GM21717 (cell line): ENCODE results near the gene NEU1.
"Not testable (repeated sequence)": the region's sequence is repeated elsewhere in the genome, so short reads cannot be mapped to it uniquely, and the experiment has no call there.

Source experiments
- ATAC-seq: cut with Tn5 transposase; IDR thresholded peaks from one replicate; pipeline ENCODE4 v1.9.1; 2021; ENCODE audit warnings: mild to moderate bottlenecking, moderate library complexity; ENCODE audit not compliant: unreplicated experiment

The NEU1 gene

DNA sequence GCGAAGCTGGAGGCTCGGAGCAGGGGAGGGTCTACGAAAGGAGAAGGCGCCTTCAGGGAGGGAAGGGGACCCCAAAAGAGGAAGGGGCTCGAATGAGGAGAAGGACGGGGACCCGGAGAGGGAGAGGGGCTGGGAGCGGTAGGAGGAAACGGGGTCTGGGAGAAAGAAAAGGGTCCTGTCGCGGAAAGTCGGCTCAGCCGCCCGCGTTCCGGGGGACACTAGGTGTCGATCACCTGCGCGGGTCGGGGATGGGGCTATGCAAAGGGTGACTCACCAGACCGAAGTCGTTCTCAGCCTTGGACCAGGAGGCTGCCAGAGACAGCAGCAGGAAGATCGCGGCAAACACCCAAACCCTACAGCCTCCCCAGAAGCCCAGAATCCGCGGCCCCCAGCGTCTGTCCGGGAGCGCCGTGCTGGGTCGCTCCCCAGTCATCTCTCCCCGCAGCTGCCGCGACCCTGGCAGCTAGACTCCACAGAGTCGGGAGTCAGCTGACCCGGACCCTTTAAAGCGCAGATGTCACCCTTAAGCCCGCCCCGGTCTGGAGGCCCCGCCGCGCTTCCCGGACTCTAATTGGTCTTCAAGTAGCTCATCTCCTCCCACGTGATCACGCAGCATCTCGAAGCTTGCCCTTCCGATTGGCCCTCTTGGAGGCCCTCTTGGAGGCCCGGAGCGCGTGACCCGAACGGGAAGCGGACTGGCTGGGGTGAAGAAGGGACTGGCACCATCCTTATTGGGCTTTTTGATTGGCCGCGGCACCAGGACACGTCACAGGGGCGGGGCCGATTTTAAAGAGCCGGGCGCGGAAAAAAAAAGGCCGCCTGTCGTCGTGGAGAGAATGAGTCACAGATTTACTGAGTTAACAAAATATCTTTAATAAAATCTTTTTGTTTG is at the start of gene NEU1:
TSS of gene NEU1 (minus strand) at position 478 of the 892 bp plus-strand sequence. CDS start at position 433, 45 bp downstream.
- ATAC-seq, result peak; percentile 88

DNA sequence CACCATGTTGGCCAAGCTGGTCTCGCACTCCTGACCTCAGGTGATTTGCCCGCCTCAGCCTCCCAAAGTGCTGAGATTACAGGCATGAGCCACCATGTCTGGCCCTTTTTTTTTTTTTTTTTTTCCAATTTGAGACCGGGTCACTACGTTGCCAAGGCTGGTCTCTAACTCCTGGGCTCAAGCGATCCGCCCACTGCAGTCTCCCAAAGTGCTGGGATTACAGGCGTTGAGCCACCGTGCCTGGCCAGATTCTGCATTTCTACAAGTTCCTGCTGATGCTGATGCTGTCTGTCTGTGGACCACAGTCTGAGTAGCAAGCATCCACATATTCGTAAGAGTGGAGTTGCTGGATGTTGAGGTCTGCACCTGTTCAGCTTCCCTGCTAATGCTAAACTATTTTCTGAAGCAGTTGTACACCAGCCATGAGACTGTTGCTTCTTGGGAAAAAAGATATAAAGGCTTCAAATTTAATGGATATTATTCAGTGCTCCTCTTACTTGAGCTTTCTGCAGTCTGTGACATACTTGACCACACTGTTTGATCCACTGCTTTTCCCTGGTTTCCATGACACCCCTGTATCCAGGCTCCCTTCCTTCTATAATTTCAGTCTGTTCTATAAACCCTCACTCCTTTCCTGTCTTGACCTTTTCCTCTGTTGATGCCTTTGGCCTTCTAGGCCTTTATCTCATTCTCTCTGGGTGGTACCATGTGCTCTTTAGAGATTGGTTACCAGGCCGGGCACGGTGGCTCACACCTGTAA is 49.4 kb upstream of the NEU1 start:
- no peak for ATAC-seq

DNA sequence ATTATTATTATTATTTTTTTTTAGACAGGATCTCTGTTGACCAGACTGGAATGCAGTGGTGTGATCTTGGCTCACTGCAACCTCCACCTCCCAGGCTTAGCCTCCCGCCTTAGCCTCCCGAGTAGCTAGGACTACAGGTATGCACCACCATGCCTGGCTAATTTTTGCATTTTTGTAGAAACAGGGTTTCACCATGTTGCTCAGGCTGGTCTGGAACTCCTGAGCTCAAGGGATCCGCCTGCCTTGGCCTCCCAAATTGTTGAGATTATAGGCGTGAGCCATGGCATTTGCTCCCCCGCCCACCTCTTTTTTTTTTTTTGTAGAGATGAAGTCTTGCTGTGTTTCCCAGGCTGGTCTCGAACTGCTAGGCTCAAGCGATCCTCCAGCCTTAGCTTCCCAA is 46.7 kb upstream of the NEU1 start:
- ATAC-seq, result not testable (repeated sequence)

DNA sequence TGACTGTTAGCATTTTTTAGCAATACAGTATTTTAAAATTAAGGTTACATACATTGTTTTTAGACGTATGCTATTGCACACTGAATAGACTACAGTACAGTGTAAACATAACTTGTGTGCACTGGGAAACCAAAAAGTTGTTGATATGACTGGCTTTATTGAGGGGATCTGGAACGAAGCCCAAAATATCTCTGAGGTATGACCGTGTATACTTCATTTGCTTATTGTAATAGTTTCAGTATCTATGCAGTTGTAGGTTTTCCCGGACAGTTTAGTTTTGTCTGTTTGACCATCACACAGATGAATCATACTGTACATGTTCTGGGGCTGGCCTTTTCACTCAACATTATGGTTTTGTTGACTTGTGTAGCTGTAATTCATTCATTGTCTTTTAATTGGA is 46.2 kb upstream of the NEU1 start:
- peak; percentile 79 for ATAC-seq

DNA sequence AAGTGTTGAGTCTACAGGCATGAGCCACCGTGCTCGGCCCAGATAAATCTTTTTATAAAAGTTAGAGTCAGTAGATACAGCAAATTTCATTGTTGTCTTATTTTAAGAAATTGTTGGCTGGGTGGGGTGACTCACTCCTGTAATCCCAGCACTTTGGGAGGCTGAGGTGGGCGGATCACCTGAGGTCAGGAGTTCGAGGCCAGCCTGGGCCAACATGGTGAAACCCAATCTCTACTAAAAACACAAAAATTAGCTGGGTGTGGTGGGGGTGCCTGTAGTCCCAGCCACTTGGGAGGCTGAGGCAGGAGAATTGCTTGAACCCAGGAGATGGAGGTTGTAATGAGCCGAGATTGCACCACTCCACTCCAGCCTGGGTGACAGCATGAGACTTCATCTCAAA is 45.6 kb upstream of the NEU1 start:
- ATAC-seq, result not testable (repeated sequence)

DNA sequence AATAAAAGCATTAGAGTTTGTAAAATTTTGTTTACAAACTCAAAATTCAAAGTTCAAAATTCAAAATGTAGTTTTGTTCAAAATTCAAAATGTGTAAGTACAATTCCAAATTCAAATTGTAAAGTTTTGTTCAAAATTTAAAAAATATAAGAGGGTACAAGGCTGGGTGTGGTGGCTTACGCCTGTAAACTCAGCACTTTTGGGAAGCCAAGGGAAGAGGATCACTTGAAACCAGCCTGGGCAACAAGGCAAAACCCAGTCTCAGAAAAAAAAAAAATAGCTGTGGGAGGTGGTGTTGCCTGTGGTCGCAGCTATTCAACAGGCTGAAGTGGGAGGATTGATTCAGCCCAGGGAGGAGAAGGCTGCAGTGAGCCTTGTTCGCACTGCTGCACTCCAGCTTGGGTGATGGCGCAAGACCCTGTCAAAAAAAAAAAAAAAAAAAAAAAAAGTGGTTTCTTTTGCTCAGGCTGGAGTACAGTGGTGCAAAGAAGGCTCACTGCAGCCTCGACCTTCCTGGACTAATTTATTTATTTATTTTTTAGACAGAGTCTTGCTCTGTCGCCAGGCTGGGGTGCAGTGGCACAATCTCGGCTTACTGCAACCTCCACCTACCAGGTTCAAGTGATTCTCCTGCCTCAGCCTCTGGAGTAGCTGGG is 44.7 kb upstream of the NEU1 start:
- ATAC-seq, result no peak

GRCh38 chr6:31906727-31907126 is 44.1 kb upstream of the NEU1 start:
- ATAC-seq, result not testable (repeated sequence)

GRCh38 chr6:31906122-31906521 is 43.5 kb upstream of the NEU1 start:
- ATAC-seq, result no peak

DNA sequence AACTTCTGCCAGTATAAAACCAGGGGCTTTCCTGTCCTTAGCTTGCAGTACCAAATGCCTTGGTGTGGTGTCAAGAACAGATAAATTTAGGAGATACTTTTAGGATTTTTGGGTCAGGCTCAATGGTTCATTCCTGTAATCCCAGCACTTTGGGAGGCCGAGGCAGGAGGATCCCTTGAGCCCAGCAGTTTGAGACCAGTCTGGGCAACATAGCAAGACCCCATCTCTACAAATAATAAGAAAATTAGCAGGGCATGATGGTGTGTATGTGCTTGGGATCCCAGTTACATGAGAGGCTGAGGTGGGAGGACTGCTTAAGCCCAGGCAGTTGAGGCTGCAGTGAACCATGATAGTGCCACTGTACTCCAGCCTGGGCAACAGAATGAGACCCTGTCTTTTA is 42.4 kb upstream of the NEU1 start:
- no peak for ATAC-seq

DNA sequence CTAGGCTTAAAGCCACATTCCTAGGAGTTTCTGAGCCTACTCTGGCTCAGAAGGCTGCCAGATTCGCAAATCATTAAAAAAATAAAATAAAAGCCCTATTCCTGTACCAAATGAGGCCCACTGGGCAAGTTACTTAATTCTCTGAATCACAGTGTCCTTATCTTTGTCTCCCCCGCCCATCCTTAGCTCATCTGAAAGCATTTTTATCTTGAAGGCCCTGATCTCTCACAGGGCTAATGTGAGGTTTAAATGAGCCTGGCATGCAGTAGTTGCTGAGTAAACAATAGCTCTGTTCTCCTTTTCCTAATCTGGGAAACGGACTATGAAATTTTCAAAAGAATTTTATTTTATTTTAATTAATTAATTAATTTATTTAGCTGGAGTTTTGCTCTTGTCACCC is 41.3 kb upstream of the NEU1 start:
- no peak for ATAC-seq

DNA sequence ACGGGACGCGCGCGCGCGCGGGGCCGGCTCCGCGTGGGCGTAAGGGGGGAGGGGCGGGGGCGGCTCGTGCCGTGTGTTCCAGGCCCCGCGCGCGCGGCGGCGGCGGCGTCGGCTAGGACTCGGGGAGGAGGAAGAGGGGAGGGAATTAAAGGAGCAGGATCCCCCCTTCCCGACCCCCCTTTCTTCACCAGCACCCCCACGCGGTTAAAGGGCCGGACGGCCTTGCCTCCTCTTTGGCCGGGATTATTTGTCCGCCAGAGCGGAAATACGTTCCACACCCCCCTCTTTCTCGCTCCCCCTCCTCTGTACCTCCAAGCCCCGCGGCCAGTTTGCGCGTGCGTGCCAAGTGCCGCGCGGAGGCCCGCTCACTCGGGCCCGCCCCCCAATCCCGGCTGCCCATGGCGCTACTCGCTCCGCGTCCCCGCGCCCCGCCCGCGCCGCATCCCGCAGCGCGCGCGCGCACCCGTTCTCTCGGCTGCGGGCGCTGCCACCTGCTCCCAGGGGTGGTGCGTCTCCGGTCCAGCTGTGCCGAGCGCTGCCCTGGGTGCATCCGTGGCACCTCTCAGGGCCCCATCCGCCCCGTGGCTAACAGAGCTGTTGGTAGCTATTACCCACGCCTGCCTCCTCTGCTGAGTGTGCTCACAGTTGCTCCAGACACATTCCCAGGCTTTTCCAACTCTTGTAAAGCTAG is 39.5 kb upstream of the NEU1 start, which contains the start of gene ZBTB12:
TSS of gene ZBTB12 (minus strand) at position 134 of the 691 bp plus-strand sequence. CDS start 781 bp downstream, outside the sequence.
- ATAC-seq, result no peak

DNA sequence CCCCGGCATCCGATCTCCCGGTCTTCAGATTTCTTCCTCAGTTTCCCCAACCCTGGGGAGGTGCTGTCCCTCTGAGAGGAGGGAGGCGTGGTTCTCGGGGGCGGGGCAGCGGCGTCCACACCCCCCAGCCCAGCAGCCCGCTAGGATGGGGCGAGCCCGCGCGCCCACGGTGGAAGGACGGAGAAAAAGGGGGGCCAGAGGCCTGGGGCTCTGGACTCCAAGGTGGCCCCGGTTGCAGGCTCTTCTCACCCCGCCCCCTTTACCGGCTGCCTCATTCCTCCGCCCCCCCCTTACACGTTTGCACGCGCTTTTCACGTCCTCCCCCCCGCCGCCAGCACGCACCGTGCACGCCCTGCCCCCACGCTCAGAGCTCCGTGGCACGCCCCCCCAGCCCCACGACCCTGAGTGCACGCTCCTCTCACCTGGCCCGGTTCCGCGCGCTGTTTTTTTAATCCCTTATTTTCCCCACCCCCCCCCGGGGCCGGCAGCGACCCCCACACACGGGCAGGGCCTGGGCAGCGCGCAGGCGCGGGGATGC is 38.9 kb upstream of the NEU1 start:
- no peak for ATAC-seq

- no peak for ATAC-seq
Observed at GRCh38 chr6:31900917-31901414, 38.3 kb upstream of the NEU1 start.

DNA sequence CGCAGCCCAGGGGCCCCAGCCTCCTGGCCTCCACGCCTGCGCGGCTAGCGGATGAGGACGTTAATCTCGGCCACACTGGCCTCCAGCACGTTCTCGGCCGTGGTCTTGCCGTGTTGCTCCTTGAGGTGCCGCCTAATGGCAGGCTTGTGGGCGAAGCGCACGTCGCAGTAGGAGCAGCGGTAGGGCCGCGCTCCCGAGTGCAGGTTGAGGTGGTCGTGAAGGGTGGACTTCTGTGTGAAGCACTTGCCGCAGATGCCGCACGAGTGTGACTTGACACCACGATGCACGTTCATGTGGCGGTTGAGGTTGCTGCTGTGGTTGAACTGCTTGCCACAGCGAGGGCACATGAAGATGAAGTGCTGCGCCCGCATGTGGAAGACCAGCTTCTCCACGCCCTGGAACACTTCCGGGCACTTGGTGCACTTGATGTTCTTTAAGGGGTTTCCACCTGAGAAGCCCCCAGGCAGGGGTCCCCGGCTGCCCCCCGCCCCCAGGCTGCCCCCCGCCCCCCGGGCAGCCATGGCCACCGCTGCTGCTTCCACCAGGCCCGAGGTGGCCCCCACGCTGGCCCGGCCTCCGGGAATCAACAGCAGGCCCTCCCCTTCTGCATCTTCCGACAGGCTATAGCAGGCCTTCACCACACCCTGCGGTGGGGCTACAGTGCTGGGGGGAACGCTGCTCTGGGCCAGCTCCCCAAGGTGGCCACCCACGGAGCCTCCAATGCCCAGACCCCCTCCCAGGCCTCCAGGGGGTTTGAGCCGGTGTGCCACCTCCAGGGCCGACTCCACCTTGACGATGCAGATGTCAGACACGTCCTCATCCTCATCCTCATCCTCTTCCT is 37.5 kb upstream of the NEU1 start:
- ATAC-seq, result no peak

GRCh38 chr6:31899215-31899614 is 36.6 kb upstream of the NEU1 start:
- ATAC-seq, result no peak

DNA sequence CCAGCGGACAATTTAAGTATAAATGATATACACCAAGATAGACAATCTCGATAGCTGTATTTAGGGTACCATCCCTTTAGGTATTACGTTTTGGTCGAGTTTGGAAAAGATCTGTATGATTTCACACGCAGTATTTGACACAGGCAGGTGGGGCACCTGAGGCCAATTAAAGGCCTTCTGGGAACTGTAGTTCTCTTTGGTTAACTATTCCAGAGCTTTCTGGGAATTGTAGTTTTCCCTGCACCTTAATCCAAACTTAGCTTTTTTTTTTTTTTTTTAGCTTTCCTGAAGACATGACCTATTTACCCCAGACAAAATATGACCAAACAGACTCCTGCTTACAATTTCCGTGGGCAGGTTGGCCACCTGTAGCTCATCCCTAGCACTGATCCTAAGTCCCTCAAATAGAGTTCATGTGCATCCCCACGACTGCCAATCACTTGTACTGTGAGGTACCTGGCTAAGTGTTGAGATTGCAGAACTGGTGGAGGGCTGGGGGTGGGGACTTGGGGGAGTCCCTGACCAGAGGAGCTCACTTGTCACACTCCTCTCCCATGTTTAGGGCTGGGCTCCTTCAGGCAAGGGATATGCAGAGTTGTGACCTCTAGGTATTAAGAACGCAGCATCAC is 35.9 kb upstream of the NEU1 start:
- no peak for ATAC-seq

- ATAC-seq, result peak; percentile 38
Observed at GRCh38 chr6:31897612-31898382, 35.2 kb upstream of the NEU1 start, which contains the start of gene EHMT2. TSS of gene EHMT2 (minus strand) at chr6:31897698. CDS start at chr6:31897677, 21 bp downstream.
